Measurements from ENCODE around the gene UBTD2. TPM values are rescaled to one million over a fixed set of nuclear protein-coding genes. Genes with fewer than 3 reads are reported as not detected.

Gene UBTD2
- total RNA-seq, 4 donors from 2014 or later = 7.1 to 15.1 (median 9.4) TPM

- H3K4me3 ChIP-seq (ENCODE audit: low read depth, poor library complexity, severe bottlenecking) = no peak within 1 kb of the TSS
- WGBS, 2 donors = 82% methylated on average over 6 of the region's 6 CpGs
- intact Hi-C loops (cut with DNase I; ENCODE audit: low total_unique reads) = no loop called here
- TF ChIP-seq, protein P1, sequence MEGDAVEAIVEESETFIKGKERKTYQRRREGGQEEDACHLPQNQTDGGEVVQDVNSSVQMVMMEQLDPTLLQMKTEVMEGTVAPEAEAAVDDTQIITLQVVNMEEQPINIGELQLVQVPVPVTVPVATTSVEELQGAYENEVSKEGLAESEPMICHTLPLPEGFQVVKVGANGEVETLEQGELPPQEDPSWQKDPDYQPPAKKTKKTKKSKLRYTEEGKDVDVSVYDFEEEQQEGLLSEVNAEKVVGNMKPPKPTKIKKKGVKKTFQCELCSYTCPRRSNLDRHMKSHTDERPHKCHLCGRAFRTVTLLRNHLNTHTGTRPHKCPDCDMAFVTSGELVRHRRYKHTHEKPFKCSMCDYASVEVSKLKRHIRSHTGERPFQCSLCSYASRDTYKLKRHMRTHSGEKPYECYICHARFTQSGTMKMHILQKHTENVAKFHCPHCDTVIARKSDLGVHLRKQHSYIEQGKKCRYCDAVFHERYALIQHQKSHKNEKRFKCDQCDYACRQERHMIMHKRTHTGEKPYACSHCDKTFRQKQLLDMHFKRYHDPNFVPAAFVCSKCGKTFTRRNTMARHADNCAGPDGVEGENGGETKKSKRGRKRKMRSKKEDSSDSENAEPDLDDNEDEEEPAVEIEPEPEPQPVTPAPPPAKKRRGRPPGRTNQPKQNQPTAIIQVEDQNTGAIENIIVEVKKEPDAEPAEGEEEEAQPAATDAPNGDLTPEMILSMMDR (IDR thresholded peaks at IDR 0.05) = no peak
- TF ChIP-seq POLR2A (IDR thresholded peaks at IDR 0.05) = no peak
- DNase-seq (ENCODE audit: low spot score in 2 of 2) = no peak
These were observed 89.7 kb downstream of the UBTD2 start, which contains the start of gene EFCAB9 for GRCh38 chr5:172193872-172194271. Gene EFCAB9 (plus strand): TSS chr5:172194172. CDS start chr5:172194173, 1 bp downstream.

DNA sequence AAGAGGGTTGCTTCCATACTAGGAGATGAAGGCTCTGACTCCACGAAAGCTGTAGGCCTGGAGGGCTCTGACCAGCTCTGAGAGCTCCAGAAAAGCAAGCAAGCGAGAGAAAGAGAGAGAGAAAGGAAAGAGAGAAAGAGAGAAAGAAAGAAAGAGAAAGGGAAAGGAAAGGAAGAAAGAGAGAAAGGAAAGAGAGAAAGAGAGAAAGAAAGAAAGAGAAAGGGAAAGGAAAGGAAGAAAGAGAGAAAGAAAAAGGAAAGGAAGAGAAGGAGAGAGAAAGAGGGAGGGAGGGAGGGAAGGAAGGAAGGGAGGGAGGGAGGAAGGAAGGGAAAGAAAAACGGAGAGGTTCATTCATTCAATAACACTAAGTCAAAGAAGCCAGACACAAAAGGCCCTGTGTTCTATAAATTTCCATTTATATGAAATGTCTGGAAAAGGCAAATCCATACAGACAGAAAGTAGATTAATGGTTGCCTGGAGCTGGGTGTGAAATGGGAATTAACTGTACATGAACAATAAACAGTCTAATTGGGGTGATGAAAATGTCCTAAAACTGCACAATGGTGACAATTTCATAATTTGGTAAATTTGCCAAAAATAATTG lies 93.8 kb downstream of the UBTD2 start:
- intact Hi-C loops (cut with DNase I; ENCODE audit: low total_unique reads) = no loop called here
- WGBS, 2 donors = 71 to 83% methylated on average over 3 of the region's 3 CpGs
- no peak overlapping the region for H3K4me3 ChIP-seq (ENCODE audit: low read depth, poor library complexity, severe bottlenecking)
- no peak for TF ChIP-seq POLR2A (IDR thresholded peaks at IDR 0.05)
- TF ChIP-seq, protein P1 (IDR thresholded peaks at IDR 0.05) = no peak
- no peak for DNase-seq (ENCODE audit: low spot score in 2 of 2)

- DNase-seq (ENCODE audit: low spot score in 2 of 2) = peak in 1 of 2 donors; percentile 84
- intact Hi-C loops (cut with DNase I; ENCODE audit: low total_unique reads) = no loop called here
- 52 to 54% methylated on average over 30 of the region's 30 CpGs for WGBS, 2 donors
- TF ChIP-seq POLR2A (IDR thresholded peaks at IDR 0.05) = no peak
- no peak overlapping the region for H3K4me3 ChIP-seq (ENCODE audit: low read depth, poor library complexity, severe bottlenecking)
These were observed 94.5 kb downstream of the UBTD2 start for GRCh38 chr5:172188893-172189692.

DNA sequence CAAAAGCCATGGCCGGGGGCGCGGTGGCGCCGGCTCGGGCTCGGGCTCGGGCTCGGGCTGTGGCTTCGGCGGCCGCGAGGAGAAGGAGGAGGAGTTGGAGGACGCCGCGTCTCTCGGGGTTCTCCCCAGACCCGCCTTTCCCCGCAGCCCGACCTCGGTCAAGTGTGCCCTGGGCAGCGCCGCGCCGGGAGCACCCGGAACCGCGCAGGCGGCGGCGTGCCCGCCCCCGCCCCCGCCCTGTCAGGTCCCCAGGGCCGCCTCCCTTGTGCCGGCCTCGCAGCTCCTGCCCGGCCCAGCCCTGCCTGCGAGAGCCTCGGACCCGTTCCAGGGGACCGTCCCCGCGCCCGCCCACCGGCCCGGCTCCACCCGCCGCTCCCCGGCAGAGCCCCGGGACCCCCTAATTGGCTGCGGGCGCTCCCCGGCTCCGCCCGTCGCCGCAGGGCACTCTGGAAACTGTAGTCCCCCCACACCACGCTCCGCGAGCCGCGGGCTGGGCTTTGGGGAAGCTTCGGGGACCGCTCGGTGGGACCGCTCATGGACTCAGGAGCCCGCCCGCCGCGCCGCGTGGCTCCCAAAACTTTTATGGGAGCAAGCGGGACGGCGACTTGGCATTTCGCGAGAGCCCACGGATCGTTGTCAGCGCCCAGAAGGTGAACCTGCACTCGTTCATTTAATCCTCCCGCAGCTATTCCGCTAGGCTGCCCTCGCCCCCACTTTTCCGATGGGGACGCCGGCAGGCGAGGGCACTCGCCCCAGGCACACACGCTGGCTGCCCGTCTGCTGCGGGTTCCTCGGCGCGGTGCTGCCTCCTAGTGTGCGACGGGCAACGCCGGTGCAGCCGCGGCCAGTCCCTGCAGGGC lies 95.3 kb downstream of the UBTD2 start, which contains the start of gene STK10:
TSS of gene STK10 (minus strand) at position 192 of the 860 bp plus-strand sequence. CDS start at position 10, 182 bp downstream.
- TF ChIP-seq, protein P1 (IDR thresholded peaks at IDR 0.05) = peak in 1 of 3 donors; percentile 71
- TF ChIP-seq POLR2A (IDR thresholded peaks at IDR 0.05) = no peak
- WGBS, 2 donors = 0% methylated on average over 21 to 44 of the region's 102 CpGs
- peak; percentile 83 to 97 for DNase-seq (ENCODE audit: low spot score in 2 of 2)
- intact Hi-C loops (cut with DNase I; ENCODE audit: low total_unique reads) = no loop called here
- H3K4me3 ChIP-seq (ENCODE audit: low read depth, poor library complexity, severe bottlenecking) = peak within 1 kb of the TSS; percentile 57

GRCh38 chr5:172187118-172188032 lies 96.2 kb downstream of the UBTD2 start:
- DNase-seq (ENCODE audit: low spot score in 2 of 2) = peak; percentile 63 to 93
- TF ChIP-seq, protein P1 (IDR thresholded peaks at IDR 0.05) = no peak
- no peak for TF ChIP-seq POLR2A (IDR thresholded peaks at IDR 0.05)
- H3K4me3 ChIP-seq (ENCODE audit: low read depth, poor library complexity, severe bottlenecking) = peak overlapping the region; percentile 57
- intact Hi-C loops (cut with DNase I; ENCODE audit: low total_unique reads) = no loop called here
- WGBS, 2 donors = 0% methylated on average over 53 to 63 of the region's 66 CpGs
